Adrenal gland (tissue), 5 donors: ENCODE data around the gene ZBTB45.

Experiments
- POLR2A ChIP-seq, 2 donors: fragments of 450-650 bp; IDR thresholded peaks; one replicate each; pipeline ENCODE4 v1.6.1; 2017; ENCODE audit warnings: antibody characterized with exemption in 2 of 2, mild to moderate bottlenecking in 2 of 2, moderate library complexity in 1 of 2
- TF ChIP-seq, protein P1 (sequence below), 6 experiments: fragments of 450-650 bp in 4 of 6; fragments of 200-600 bp in 2 of 6; sonication (generic) in 1 of 6; IDR thresholded peaks; 1 replicate in 5 of 6; 2 replicates in 1 of 6; pipeline versions ENCODE4 v1.5.1 to v1.8.0; 2016 to 2021; ENCODE audit warnings: antibody characterized with exemption in 6 of 6, mild to moderate bottlenecking in 2 of 6, moderate library complexity in 1 of 6
- donor health status: DM: no; HTN: no; CAD: no.

DNA sequence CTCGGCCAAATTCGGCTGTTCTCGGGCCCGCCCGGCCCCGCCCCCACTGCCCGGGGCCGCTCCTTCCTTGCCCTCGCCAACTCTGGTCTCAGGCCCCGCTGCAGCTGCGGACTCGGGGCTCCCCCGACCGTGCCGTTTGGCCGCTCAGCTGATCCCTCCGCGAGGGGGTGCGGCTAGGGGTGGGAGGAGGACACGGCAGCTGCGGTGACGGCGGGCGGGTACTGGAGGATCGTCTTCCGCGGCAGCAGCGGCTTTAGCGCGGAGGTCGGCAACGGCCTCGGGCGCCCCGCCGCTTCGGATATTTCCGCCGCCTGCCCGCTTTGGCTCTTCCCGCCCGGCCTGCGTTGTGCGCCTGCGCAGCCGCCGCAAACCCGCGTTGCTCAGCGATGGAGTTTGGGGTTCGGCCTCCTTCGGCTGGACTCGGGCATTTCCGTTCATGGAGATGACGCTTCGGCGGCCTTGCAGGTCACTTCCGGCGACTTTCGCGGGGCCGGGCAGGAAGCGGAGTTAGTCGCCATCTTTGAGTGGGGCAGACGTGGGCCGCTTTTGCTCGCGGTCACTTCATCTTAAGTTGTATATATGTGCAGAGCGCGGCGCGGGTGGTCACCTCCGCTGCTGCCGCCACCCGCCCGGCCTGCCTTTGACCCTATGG lies 39.1 kb upstream of the ZBTB45 start:
- TF ChIP-seq, protein P1, sequence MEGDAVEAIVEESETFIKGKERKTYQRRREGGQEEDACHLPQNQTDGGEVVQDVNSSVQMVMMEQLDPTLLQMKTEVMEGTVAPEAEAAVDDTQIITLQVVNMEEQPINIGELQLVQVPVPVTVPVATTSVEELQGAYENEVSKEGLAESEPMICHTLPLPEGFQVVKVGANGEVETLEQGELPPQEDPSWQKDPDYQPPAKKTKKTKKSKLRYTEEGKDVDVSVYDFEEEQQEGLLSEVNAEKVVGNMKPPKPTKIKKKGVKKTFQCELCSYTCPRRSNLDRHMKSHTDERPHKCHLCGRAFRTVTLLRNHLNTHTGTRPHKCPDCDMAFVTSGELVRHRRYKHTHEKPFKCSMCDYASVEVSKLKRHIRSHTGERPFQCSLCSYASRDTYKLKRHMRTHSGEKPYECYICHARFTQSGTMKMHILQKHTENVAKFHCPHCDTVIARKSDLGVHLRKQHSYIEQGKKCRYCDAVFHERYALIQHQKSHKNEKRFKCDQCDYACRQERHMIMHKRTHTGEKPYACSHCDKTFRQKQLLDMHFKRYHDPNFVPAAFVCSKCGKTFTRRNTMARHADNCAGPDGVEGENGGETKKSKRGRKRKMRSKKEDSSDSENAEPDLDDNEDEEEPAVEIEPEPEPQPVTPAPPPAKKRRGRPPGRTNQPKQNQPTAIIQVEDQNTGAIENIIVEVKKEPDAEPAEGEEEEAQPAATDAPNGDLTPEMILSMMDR (IDR thresholded peaks at IDR 0.05): no peak
- TF ChIP-seq POLR2A (IDR thresholded peaks at IDR 0.05): peak; percentile 41 to 62
